GM10248 (cell line): ENCODE data around the gene SAXO2.
"Not testable (repeated sequence)": the region's sequence is repeated elsewhere in the genome, so short reads cannot be mapped to it uniquely, and the experiment has no call there.

Experiments
- CTCF ChIA-PET: fragments of 300-600 bp; sonication (Branson Sonifier 250); formaldehyde crosslinking; extraction: SDS; loops from one replicate; lab custom pipeline; 2021; ENCODE audit warnings: antibody characterized with exemption; lab: Yijun Ruan, JAX
- POLR2A ChIA-PET: fragments of 350-650 bp; sonication (Branson Sonifier 250); formaldehyde crosslinking; extraction: SDS; loops from one replicate; lab custom pipeline; 2020; ENCODE audit warnings: antibody characterized with exemption; lab: Yijun Ruan, JAX
- DNase-seq: peaks from one replicate; pipeline ENCODE4 v3.0.0; 2012; ENCODE audit errors: extremely low spot score
- TF ChIP-seq, protein P1 (sequence below): IDR thresholded peaks from 2 replicates; pipeline ENCODE4 v1.5.1; 2012; ENCODE audit warnings: mild to moderate bottlenecking, low read depth; ENCODE audit errors: extremely low read depth, missing control alignments, control extremely low read depth

The SAXO2 gene

DNA sequence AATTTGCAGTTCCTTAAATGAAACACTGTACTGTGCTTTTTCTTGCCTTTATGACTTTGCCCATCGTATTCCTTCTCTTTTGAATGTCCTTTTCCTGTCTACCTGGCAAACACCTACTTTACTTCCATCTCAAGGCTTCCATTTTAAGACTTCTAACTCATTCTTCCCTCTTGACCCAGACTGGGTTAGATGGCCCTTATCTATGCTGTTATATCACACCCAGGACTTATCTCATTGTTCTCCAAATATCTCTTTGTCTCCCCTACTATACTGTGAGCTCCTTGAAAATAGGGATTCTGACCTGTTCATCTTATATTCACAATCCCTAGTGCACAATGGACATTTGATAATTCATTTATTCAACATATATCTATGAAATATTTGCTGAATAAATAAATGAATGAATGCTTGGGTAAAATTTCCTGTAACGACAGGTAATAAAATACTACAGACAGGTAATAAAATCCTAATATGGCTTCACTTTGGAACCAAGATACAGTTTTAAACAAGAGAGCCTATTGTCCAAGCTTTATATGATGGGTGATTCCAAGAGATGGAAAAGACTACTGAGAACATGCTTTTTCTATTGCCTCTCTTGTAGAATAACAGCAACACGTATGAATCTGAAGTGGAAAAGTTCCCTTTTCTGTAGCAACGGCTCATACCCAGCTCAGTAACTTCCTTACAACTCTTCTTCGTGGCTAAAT, 22.8 kb upstream of the SAXO2 start:
- DNase-seq: no peak
- TF ChIP-seq, protein P1, sequence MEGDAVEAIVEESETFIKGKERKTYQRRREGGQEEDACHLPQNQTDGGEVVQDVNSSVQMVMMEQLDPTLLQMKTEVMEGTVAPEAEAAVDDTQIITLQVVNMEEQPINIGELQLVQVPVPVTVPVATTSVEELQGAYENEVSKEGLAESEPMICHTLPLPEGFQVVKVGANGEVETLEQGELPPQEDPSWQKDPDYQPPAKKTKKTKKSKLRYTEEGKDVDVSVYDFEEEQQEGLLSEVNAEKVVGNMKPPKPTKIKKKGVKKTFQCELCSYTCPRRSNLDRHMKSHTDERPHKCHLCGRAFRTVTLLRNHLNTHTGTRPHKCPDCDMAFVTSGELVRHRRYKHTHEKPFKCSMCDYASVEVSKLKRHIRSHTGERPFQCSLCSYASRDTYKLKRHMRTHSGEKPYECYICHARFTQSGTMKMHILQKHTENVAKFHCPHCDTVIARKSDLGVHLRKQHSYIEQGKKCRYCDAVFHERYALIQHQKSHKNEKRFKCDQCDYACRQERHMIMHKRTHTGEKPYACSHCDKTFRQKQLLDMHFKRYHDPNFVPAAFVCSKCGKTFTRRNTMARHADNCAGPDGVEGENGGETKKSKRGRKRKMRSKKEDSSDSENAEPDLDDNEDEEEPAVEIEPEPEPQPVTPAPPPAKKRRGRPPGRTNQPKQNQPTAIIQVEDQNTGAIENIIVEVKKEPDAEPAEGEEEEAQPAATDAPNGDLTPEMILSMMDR: no peak
- CTCF ChIA-PET: interaction anchor here (0.8 to 1.1 kb wide), 2 partner anchors 8 to 11 kb away, joined by 3 read pairs; no protein-coding TSS in a partner anchor
- POLR2A ChIA-PET: no interaction called here

DNA sequence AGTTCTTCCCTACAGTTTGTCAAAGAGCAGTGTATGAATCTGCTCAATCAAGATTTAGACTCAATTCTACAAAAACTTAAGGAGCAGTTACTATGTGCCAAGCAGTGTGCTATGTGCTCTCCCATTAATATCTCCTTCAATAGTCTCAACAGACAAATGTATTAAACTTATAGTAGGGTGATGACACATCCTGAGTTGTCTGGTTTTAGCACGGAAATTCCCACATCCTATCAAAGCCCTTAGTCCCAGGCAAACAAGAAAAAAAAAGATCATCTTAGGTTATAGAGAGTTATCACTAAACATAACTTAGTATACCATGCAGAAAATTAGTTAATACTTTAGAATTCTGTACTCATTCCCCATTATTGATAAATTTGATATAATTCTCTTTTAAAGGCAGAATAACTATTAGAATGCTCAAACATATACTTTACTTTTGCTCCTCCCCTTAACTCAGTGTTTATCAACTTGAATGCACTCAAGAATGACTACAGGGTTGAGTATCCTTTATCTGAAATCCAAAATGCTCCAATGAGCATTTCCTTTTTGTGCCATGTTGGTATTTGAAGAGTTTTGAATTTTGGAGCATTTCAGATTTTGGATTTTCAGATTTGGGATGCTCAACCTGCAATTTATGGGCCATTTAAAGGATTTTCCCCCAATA, 20.6 kb upstream of the SAXO2 start:
- POLR2A ChIA-PET, DNase-seq, CTCF ChIA-PET: not testable (repeated sequence)

DNA sequence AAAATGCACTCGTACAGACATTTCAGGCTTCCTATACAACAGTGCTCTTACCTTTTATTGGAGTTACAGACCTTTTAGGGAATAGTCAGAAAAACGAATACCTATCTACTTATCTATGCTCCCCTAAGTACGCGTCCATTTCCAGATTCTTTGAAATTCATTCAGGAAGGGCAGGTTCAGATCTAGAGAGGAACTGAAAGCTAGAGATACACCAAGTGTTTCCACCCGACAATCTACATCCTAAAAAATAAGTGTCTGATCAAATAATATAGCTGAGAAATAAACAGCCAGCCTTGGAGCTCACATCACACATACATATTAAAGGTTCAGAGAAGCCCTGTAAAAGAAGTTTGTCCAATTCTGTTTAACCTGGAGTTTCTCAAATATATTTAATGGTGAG, 19.0 kb upstream of the SAXO2 start:
- CTCF ChIA-PET: interaction anchor here (1.2 kb wide), 1 partner anchor 8 kb away, joined by 3 read pairs; no protein-coding TSS in a partner anchor
- DNase-seq: not testable (repeated sequence)

DNA sequence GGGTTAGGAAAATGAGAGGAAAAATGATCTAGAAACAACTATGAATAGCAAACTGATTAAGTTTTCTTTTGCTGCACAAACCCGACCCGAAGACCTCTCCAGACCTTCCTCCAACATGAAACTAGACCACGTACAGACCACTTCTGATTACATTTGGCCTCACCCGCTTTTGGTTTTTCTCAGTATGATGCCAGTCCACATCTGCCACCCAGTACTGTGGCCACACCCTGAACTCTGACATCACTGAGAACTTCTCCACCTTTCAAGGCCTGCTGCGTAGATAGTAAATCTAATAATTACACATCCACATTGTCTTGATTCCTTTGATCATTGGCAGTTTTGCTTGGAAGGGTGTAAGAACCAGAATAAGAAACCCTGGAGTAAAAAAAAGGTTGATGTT, 16.7 kb upstream of the SAXO2 start:
- DNase-seq, POLR2A ChIA-PET, CTCF ChIA-PET: not testable (repeated sequence)

More for the DNA sequence above, 19.0 kb upstream of the SAXO2 start:
- POLR2A ChIA-PET: not testable (repeated sequence)

DNA sequence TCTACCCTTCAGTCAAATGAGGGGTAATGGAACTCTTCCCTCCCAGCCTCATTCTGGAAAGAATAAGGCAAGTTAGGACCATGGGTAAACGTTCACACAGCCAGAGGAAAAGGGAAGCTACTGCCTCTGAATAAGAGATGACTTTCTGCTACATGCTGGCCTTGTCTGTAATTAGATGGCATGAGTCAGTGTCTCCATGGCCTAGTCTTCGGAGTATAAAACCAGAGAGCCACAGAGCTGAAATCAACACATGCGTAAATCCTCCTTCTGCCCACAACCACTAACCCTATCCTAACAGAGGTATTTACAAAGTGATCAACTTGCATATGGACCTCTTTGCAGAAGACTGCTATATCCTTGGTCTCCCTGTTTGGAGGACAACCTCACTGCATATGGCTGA, 14.4 kb upstream of the SAXO2 start:
- DNase-seq, POLR2A ChIA-PET: not testable (repeated sequence)
- CTCF ChIA-PET: interaction anchor here (0.7 kb wide), 1 partner anchor 9 kb away, joined by 3 read pairs; no protein-coding TSS in a partner anchor

DNA sequence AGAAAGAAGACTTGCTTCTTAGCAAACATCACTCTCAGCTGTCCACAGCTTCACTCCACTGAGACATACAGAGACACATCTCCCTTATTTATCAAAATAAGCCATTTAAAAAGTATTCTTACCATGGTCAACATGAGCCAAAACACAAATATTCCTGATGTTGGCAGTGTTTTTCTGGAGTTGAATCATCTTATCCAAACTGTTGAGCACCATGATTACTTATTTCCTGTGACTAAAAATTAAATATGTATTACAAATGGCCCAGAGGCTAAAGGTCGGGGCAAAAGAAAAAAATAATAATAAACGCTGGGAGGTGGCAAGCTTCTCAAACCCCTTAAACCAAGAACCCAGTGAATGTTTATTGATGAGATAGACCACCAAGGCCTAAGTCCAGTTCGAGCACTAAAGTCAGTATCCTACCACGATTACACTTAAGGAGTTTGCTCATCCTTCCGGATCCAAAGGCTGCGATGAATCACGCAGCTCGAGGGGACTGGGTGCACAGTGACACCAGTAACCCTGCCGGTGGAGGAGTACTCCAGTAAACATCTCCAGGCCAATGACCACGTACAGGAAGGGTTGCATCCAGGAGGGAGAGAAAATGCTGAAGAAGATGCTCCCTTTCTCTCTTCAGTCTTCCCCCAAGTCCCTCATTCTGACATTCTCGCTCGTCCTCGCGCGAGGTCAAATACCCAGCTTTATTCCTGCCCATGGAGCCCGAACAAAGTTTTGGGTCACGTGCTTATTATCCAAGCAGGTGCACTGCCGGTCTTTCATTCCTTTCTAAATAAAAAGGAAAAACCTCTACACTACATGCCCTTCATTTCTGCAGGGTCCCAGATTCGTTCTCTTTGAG, 824 bp upstream of the SAXO2 start:
- POLR2A ChIA-PET: interaction anchor here (1.0 kb wide), 1 partner anchor 278 kb away, joined by 4 read pairs; the partner anchor contains the start of gene RPS17
- CTCF ChIA-PET: interaction anchor here (1.1 to 1.6 kb wide), 4 partner anchors 8 to 25 kb away, joined by 3 to 7 read pairs (median 4); no protein-coding TSS in a partner anchor
- DNase-seq: not testable (repeated sequence)

DNA sequence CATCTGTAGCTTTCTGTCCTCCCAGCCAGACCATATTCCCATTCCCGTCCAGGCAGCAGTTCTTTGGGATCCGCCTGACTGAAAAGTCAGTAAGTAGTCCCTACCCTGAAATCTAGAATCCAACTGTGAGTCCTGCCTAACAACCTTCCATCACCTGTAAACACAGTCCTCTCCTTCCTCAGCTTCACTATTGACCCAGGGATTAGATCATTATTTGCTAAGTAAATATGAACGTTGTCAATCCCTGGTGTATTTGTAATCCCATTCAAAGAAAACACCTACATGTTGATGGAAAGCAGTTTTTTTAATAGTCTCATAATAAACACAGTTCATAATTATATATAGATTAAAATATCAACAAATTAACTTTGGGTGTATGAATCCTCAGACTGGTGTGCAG, 732 bp downstream of the SAXO2 start:
- ChIA-PET POLR2A (interaction anchor here (1.0 kb wide), 1 partner anchor 277 kb away, joined by 4 read pairs; the partner anchor contains the start of gene RPS17), CTCF (no interaction called here)

DNA sequence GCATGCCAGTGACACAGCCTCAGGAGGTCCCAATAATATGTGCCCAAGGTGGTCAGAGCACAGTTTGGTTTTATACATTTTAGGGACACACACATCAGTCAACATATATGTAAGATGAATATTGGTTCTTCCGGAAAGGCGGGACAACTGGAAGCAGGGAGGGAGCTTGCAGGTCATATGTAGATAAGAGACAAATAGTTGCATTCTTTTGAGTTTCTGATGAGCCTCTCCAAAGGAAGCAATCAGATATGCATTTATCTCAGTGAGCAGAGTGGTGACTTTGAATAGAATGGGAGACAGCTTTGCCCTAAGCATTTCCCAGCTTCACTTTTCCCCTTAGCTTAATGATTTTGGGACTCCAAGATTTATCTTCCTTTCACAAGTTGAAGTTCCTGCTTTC, 4.5 kb downstream of the SAXO2 start:
- CTCF ChIA-PET: interaction anchor here (1.0 kb wide), 1 partner anchor 13 kb away, joined by 3 read pairs; no protein-coding TSS in a partner anchor
- DNase-seq, POLR2A ChIA-PET: not testable (repeated sequence)

More for the DNA sequence above, 732 bp downstream of the SAXO2 start:
- TF ChIP-seq, protein P1: no peak
- DNase-seq: no peak

DNA sequence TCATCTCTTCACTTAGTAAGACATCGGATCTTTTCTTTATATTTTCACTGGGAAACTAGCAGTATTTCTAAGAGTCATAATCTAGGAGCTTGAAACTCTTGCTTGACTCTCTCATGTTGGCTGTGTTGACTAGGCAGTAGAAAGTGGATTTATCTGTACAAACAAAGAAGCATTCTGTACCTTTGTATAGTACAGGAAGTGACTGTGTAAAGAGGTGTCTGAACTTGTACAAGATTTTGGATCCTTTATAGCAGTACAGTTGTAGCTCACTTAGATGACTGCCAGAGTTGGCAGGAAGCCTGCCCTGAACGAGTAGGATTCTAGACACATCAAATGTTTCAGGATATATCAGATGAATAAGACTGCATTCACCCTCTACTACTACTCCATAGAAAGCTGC, 5.8 kb downstream of the SAXO2 start:
- POLR2A ChIA-PET: not testable (repeated sequence)
- CTCF ChIA-PET: interaction anchor here (1.2 kb wide), 1 partner anchor 12 kb away, joined by 6 read pairs; no protein-coding TSS in a partner anchor

DNA sequence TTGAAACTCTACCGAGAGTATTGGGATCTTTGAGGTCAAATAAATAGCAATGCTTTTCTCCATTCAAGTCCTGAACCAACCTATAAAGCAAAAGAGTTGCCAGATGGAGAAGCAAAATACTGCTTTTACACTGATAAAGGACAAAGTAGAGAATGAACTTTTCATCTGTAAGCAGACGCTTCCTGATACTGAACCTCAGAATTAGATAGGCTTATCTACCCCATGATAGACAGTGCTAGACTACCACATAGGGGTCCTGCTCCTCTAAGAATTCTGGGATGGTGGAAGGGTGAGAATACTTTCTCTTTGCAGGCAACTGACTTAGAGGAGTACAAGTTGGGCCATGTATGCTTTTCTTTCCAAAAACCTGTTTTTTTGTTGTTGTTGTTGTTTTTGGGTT, 9.5 kb downstream of the SAXO2 start:
- CTCF ChIA-PET: no interaction called here
- TF ChIP-seq, protein P1: no peak
- POLR2A ChIA-PET: no interaction called here
- no peak for DNase-seq

More for the DNA sequence above, 5.8 kb downstream of the SAXO2 start:
- not testable (repeated sequence) for DNase-seq
